GM19468 (cell line): Measurements from ENCODE around the gene TLNRD1.

Source experiments
- ATAC-seq: cut with Tn5 transposase; IDR thresholded peaks from one replicate; pipeline ENCODE4 v1.9.1; 2021; ENCODE audit warnings: mild to moderate bottlenecking, moderate library complexity, moderate number of reproducible peaks; ENCODE audit not compliant: unreplicated experiment; ENCODE audit errors: extremely low read depth

Gene TLNRD1

DNA sequence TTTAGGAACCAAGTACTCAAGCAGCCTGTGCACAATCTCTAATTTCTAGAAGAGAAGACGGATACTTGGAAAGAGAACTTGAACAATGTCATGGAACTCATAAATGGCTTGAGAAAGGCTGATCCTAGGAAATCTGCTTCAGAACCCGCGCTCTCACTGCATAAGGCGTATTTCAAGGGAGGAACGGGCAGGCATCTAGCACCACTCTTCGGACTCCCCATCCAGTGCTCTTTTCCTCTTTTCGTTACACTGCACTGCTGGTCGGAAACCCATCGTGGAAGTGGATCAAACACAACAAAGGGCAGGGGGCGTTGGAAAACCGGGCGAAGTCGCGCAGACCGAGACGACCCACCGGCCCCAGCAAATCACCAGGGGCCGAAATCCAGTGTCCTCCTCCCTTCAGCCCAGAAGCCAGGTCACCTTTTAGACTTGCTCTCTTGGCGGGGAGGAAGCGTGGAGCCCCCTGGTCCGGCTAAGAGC is 539 bp upstream of the TLNRD1 start:
- no peak for ATAC-seq

DNA sequence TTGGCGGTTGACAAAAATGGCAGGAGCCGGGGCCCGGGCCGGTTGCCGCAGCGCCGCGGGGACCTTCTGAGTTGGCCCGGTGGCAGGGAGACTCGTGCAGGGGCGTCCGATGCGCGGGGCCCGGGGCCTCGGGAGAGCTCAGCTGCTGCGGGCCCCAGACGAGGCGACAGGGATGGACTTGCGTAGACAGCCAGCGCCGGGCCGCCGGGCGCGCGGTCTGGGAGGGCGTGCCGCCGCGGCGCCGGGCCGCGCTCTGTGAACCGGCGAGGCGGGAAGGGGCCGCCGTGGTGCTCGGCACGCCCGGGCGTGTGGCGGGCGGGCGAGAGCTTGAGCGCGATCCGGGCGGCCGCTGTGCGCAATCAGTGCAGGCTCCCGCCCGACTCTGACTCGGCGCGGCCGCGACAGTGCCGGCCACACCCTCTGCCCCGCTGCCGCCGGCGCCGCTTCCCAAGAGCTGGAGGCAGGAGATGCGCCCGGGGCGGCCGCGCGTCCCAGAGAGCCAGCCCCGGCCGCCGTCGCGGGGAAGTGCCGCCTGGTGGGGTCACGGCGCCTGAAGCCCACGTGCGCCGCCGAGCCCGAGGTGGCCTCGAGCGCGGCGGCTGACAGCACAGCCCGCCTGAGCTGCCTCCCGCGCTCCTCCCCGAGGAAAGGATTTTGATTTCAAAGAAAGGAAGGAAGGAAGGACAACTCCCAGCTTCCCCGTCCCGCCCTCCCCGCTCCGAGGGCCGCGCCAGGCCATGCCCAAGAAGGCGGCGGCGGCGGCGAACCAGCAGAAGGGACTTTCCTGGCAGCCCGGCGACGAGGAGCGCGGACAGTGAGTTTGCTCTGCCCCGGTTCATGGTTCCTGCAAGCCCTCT is 657 bp downstream of the TLNRD1 start:
- ATAC-seq = peak; percentile 6

DNA sequence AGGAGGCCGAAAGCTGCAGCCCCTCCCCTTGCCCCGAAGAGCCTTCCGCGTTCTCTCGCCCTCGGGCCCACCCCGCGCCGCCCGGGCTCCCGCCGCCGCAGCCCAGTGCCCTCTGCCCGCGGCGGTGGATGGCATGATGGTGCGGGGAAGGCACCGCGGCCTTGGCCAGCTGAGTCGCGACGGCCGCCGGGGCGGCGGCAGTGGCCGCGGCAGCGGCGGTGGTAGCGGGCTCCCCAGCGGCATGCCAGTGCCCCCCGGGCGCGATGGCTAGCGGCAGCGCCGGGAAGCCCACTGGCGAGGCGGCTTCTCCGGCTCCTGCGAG is 1.2 kb downstream of the TLNRD1 start:
- ATAC-seq = no peak

DNA sequence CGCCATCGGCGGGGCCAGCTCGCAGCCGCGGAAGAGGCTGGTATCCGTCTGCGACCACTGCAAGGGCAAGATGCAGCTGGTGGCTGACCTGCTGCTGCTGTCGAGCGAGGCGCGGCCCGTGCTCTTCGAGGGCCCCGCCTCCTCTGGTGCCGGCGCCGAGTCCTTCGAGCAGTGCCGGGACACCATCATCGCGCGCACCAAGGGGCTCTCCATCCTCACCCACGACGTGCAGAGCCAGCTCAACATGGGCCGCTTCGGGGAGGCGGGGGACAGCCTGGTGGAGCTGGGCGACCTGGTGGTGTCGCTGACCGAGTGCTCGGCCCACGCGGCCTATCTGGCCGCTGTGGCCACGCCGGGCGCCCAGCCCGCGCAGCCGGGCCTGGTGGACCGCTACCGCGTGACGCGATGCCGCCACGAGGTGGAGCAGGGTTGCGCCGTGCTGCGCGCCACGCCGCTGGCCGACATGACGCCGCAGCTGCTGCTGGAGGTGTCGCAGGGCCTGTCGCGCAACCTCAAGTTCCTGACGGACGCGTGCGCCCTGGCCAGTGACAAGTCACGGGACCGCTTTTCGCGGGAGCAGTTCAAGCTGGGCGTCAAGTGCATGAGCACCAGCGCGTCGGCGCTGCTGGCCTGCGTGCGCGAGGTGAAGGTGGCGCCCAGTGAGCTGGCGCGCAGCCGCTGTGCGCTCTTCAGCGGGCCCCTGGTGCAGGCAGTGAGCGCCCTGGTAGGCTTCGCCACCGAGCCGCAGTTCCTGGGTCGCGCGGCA is 1.8 kb downstream of the TLNRD1 start:
- ATAC-seq = no peak

GRCh38 chr15:81003097-81003350 is 2.3 kb downstream of the TLNRD1 start:
- no peak for ATAC-seq

GRCh38 chr15:81006124-81006523 is 5.4 kb downstream of the TLNRD1 start:
- no peak for ATAC-seq

DNA sequence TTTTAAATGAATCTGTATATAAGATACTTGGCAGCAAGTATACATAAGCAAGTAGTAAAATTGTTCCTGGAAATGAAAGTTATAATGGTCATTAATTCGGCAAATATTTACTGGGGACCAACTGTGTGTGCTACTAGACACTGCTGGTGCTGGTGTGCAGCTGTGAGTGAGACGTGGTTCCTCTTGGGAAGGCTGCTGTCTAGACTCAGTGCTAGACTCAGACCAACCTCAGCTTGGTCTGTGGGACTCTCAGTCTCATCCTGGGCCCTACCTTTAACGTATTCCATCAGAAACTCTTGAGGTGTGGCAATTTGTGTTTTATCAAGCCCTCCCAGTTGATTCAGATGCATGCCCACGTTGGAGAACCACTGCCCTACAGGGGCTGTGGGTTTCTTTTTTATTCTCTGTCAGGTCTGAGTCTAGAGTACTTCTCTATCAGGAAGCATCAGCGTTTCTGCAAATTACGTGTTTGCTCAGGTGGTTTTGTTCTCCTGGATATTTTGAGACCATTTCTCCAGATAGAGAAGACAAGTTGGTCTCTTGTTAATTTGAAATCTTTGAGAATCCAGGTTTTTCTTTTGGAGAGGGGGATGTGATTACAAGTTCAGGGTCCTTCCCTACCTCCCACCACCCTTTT is 6.8 kb downstream of the TLNRD1 start:
- ATAC-seq = no peak

- ATAC-seq = no peak
Observed at GRCh38 chr15:81008312-81008711, 7.6 kb downstream of the TLNRD1 start.

GRCh38 chr15:81010086-81010485 is 9.4 kb downstream of the TLNRD1 start:
- no peak for ATAC-seq

DNA sequence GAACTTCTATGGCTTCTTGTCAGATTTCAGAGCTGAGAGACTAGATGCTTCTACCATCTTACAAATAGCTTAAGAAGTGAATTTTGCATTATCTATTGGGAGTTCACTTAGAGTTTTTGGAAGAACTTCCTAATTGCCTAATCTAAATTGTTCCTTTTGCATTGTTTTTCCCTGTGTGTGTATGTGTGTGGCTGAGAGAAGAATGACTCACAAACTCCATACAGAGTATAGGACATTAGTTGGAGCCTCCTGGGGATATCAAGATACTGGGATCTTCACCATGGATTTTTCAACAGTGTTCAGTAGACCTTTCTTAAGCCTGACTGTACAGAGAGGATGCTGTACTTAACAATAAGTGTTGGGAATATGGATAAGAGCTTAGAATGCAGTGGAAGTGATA is 10.9 kb downstream of the TLNRD1 start:
- ATAC-seq = no peak

DNA sequence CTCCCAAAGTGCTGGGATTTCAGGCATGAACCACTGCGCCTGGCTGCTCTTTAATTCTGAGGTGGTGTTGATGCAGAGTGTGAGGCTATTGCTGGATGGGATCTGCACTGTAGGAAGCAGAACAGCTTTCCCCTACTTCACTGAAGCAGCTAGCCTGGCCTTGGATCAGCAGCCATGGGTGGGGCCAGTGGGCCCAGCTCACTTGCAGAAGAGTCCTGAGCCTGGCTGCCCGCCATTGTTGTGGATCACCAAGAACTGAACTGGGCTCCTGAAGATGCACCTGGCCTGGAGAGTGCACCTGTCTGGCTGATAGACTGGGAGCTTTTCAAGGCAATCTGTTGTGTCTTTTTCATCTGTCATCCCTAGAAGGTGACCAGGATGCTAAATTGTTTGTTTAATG is 11.9 kb downstream of the TLNRD1 start:
- no peak for ATAC-seq

DNA sequence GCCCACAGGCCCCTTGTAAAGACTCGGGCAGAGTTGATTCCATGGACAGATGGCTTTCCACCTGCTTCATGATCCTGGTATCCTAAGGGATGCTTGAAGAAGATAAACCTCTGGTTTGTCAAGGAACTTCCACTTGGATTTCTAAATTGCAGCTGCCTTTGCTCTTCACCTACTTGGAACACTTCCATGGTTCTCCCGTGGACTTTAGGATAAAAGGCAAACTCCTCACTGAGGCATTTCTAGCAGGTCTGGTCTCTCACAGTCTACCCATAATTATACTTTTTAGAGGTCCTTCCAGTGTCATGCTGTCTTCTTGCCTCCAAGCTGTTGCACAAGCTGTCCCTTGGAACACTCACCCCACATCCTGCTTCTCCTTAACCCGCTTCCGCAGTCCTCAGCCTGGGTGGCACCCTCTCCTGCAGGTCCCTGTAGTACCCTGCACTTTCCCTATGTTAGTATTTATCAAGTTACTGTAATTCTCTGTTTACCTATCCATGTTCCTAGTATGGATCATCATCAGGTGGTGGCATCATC is 12.7 kb downstream of the TLNRD1 start:
- ATAC-seq = no peak

- no peak for ATAC-seq
Observed at GRCh38 chr15:81014446-81015093, 13.8 kb downstream of the TLNRD1 start.

DNA sequence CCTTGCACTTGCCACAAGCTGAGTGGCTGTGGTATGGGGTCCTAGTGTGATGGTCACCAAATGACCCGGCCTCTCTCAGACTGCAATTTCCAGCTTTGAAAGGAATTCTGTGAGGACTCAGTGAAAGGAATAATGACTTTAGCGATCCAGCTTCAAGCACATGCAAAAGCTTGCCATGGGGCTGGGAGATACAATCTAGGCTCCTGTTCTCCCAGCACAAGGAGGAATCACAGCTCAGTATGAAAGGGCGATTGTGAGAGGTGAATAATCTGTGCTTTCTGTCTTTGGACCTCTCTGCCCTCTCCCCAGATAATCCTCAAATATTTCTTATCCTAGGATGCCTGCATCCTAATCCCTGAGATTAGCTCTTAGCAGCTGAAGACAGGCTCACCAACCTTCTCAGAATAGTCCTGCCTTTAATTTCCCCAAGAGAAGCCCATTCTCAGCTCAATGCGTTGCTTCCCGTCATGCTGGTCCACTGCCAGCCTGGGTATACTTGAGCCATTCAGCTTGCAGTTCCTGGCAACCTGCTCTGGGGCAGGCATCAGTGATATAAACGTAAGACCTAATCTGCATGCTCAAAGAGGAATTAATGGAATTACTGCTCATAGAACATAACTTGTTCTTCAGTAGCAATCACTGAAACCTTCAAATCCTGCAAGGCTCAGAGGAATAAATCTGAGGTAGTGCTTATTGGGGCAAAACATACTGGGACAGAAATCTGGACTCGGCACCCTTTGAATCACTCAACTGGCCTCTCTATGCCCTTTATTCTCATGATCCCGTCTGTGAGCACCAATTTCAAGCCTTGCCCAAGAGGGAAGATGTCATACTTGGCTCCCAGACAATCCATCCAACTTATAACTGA is 15.1 kb downstream of the TLNRD1 start:
- no peak for ATAC-seq

- no peak for ATAC-seq
Observed at GRCh38 chr15:81016489-81017068, 15.9 kb downstream of the TLNRD1 start.

GRCh38 chr15:81018197-81018596 is 17.5 kb downstream of the TLNRD1 start:
- ATAC-seq = no peak

- ATAC-seq = no peak
Observed at GRCh38 chr15:81021321-81021720, 20.6 kb downstream of the TLNRD1 start.

DNA sequence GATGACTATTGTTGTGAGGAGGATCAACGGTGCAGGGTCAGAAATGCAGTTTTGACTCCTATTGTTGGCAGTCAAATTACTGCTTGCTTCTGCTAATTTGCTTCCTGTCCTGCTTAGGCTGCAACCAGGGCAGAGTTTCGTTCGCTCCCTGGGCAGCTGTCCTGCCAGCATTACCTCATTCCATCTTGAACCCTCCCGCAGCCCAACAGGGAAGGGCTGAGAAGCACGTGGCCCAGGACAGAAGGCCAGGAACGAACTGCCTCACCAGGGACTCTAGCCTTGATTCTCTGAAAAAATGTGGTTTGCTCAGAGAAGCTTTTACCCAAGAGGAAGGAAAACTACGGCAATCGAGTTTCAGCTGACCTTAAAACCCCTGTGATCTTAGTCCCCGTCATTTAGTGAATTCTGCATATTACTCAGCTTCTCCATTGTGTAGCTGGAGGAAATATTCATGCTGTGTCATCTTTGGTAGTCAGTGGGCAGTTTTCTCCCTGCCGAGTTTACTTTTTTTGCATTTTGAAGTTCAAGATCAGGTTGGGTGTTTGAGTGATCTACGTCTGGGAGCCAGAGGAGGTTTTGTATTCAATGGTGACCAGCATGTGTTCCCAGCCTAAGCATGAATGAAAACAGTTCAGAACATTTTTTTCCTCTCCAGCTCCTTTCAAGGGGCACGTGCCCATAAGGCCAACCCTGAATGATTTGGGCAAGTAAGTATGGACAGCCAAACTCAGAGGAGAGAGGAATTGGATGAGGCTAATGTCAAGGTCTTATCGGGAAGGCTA is 23.0 kb downstream of the TLNRD1 start:
- ATAC-seq = peak; percentile 77
